Stimulated activated CD4-positive, alpha-beta T cell treated with anti-CD3 and anti-CD28 coated beads, Interleukin-1b, Interleukin-23, amount 100 ng/mL, for 48 hours (primary cell): ENCODE measurements around the gene SPATA25.
"Not testable (repeated sequence)": the region's sequence is repeated elsewhere in the genome, so short reads cannot be mapped to it uniquely, and the experiment has no call there.

Source experiments
- DNase-seq: peaks from one replicate; pipeline ENCODE4 v3.0.0-alpha.2; 2020

Gene SPATA25, protein sequence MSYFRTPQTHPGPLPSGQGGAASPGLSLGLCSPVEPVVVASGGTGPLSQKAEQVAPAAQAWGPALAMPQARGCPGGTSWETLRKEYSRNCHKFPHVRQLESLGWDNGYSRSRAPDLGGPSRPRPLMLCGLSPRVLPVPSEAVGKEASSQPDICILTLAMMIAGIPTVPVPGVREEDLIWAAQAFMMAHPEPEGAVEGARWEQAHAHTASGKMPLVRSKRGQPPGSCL

DNA sequence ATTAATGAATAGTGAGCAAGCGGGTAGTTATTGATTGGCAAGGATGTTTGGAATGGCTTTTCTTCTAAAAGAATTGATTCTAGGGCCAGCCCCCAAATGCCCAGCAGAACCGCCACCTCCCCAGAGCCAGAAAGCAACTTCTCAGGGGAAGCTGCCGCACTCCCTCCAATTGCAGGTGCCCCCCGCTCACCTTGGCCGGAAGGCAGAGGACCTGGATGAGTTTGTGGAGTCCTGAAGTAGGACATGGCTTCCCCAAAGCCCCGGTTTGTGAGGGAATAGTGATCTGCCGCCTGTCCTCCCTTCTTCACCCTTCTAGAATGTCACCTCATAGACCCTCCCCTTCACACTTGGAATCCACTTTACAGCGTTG lies at the start of gene SPATA25:
Gene SPATA25, minus strand, starts transcription at position 277 of the 370 bp plus-strand sequence. Its CDS starts 32 bp downstream, at position 245.
- no peak for DNase-seq

DNA sequence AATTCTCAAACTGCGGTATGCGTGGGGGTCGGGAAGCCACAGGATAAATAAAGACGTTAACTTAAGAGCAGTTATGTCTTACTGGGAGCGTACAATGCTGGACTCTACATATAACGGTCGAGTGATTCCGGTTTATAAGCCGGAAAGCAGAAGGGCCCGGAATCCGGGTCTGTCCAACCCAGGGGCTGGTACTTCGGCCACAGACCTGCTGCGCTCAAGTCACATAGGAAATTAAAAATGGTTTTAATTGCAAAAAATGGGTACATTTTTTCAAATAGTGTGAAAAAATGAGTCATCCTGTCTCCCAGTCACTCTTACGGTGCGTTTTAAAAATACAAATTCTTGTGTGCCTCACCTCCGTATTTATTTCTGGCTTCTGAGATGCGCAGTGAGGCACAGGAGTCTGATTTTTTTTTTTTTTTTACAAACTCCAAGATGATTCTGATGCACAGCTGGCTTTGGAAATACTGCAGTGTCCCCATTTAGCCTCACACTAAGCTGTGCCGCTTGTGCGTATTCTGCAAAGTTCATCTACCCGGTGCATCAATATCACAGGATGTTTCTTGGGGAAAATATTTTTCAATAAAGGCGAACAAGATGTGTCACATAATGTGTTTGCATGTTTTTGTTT lies 48.1 kb upstream of the SPATA25 start:
- DNase-seq = no peak

DNA sequence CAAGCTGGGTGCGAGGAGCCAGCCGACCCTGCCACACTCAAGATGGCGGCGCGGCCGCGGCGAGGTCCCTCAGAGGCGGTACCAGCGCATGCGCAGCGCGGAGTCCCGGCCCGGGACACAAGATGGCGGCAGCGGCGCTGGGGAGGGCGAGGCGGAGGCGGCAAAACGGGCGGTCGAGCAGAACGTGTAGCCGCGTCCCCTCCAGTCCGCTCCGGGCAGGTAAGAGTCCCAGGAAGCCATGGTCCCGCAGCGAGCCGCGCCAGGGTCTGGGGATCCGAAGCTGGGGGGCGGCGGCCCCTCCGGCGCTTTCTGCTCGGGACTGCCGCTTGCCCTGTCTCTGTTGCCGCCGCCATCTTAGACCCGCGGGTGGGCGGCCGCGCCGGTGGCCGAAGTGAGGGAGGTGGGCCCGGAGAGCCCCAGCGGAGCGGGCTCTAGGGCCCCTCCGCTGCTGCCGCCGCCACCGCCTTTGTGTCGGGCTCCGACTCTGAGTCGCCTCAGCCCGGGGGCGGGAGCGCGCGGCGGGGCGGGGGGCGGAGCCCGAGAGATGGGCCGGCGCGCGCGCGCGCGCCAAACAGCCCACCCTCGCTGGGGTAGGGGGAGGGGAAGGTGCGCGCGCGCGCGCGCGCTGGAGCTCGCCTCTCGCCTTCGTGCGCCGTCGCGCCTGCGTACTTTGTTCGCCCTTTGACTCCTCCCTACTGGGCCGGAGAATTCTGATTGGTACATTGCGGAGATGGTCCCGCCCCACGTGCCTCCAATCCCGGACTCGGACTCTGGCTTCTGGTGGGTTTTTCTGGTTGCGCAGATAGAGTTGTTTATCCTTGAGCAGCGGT lies 47.4 kb upstream of the SPATA25 start, which contains the start of gene PCIF1:
Gene PCIF1, plus strand, starts transcription at position 98 of the 830 bp plus-strand sequence. CDS start 4,317 bp downstream, outside the sequence.
- DNase-seq = peak; percentile 98

DNA sequence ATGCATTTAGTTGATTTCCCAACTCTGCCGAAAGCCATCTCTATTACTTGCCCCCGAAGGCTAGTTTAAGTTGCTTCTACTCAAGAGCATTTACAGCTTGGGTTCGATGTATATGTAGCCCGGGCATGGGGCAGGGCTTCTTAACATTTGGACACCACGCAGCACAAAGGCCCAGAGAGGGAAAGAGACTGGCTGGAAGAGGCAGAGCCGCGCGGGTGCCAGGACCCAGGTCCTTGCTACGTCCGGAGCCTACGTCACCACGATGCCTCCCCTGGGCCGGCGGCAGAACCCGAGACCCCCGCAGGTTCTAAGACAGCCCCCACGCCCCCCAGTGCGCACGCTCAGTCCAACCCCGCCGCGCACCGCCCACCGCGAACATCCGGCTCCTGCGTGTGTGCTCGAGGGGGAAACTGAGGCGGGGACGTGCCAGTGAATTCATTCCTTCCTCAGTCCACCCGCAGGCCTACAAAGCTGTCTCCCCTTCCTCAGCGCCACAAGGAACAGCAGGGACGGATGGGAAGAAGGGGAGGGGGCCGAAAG lies 46.7 kb upstream of the SPATA25 start:
- peak; percentile 37 for DNase-seq

DNA sequence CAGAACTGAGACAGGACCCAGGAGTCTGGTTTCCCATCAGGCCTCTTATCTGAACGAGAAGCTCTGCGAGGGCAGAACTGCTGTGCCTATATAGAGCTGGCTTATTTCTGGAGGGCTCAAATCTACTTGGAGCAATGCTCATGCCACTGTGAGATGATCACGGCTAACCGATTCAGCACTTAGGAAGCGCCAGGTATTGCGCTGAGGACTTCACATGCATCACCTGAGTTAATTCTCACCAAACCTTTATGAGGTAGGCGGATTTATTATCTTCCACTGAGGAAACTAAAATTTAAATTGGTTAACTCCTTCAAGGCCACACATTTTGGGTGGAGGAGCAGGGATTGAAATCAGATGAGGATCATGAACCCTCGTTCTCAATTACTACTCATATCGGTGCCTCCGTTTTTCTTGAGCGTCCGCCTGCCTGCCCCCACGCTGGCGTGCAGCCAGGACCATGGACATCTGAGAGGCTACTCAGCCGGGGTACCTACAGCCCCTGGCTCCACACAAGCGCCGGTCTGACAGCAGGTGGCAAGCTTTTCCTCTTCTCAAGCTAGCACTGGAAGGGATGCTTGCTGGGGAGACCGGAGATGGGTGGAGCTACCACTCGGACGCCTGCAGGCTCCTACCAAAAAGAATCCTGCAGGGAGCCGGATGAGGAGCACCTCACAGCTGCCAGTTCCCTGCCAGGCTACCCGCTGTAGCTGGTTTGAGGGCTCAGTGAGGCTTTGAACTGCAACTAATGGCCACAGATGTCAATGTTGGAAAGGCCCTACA lies 46.0 kb upstream of the SPATA25 start:
- DNase-seq = peak; percentile 63

DNA sequence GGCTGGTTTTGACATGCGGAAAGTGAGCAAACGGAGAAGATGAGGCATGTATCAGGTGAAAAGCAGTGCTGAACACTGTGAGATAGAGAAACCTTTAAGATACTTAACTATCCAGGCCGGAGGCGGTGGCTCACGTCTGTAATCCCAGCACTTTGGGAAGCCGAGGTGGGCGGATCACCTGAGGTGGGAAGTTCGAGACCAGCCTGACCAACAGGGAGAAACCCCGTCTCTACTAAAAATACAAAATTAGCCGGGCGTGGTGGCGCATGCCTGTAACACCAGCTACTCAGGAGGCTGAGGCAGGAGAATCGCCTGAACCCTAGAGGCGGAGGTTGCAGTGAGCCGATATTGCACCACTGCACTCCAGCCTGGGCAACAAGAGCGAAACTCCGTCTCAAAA lies 44.3 kb upstream of the SPATA25 start:
- not testable (repeated sequence) for DNase-seq

DNA sequence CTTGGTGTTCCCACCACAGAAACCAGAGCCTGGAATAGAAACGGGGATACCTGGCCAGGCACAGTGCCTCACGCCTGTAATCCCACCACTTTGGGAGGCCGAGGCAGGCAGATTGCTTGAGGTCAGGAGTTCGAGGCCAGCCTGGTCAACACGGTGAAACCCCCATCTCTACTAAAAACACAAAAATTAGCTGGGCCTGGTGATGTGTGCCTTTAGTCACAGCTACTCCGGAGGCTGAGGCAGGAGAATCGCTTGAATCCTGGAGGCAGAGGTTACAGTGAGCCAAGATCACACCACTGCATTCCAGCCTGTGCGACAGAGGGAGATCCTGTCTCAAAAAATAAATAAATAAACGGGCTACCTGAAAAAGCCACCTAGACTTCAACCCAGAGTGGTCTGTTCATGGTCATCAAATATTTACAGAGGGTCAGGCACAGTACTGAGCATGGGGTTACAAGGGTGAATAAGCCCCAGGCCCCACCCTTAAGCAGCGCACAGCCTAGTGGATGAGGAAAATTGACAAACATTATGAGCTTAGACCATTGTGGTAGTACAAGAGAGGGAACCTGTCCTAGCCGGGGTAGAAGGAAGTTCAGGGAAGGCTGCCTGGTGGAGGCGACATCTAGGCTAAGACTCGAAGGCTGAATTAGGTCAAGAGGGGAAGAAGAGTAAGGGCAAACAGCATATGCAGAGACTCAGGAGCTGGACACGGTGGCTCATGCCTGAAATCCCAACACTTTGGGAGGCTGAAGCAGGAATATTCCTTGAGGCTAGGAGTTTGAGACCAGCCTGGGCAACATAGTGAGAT lies 39.9 kb upstream of the SPATA25 start:
- DNase-seq = no peak

DNA sequence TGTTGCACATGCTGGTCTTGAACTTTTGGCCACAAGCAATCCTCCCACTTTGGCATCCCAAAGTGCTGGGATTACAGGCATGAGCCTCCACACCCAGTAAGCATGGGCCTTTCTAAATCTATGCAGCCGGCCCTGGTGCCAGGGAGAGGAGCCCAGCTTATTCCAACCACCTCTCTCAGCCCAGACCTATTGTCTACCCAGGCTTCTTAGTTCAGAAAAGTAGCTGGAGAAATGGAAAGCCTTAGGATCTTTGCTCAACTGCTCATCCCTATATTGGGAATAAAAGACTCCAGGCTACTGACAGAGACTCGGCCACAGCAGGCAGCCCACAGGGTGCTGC lies 39.3 kb upstream of the SPATA25 start:
- no peak for DNase-seq

DNA sequence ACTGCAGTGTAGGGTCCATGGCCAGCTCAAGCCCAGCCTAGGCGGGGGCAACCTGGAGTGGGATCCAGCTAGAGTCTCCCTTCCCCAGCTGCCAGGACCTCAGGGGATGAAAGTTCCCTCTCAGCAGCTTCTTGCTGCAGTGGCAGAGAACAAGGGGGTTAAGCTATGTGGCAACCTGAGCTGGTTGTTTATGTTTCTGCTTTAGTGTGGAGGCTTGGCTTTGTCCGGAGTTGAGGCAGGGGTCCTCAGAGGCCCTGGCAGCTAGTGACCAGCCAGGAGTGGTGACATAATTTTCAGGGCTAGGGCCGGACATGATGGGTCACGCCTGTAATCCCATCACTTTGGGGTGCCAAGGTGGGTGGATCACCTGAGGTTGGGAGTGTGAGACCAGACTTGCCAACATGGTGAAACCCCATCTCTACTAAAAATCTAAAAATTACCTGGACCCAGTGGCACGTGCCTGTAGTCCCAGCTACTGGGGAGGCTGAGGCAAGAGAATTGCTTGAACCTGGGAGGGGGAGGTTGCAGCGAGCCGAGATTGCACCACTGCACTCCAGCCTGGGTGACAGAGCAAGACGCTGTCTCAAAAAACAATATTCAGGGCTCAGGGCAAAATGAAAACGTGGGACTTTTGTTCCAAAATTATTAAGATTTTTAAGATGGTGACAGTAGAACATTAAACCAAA lies 38.5 kb upstream of the SPATA25 start:
- no peak for DNase-seq

DNA sequence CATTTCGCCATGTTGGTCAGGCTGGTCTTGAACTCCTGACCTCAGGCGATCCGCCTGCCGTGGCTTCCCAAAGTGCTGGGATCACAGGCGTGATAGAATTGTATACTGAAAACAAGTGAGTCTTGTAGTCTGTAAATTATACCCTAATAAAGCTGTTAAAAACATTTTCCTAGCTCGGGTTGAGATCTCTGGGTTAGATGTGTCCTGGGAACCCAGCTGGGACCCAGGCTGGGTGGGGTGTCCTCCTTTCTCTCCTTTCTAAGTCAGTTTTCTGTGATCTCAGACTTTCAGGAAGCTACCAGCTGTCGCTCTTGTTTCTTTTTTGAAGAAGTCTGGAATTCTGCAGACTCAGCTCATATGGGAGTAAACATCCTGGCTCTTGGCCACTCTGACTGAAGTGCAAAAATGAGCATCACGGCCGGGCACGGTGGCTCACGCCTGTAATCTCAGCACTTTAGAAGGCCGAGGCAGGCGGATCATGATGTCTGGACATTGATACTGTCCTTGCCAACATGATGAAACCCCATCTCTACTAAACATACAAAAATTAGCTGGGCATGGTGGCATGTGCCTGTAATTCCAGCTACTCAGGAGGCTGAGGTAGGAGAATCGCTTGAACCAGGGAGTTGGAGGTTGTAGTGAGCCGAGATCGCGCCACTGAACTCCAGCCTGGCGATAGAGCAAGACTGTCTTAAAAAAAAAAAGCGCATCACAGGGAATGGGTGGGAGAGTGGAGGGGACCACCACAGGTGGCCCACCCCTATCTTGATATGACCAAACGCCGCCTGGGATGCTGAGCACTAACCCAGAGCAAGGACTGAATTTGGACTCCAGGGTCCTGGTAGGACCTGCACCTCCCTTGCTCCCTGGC lies 37.2 kb upstream of the SPATA25 start:
- no peak for DNase-seq

DNA sequence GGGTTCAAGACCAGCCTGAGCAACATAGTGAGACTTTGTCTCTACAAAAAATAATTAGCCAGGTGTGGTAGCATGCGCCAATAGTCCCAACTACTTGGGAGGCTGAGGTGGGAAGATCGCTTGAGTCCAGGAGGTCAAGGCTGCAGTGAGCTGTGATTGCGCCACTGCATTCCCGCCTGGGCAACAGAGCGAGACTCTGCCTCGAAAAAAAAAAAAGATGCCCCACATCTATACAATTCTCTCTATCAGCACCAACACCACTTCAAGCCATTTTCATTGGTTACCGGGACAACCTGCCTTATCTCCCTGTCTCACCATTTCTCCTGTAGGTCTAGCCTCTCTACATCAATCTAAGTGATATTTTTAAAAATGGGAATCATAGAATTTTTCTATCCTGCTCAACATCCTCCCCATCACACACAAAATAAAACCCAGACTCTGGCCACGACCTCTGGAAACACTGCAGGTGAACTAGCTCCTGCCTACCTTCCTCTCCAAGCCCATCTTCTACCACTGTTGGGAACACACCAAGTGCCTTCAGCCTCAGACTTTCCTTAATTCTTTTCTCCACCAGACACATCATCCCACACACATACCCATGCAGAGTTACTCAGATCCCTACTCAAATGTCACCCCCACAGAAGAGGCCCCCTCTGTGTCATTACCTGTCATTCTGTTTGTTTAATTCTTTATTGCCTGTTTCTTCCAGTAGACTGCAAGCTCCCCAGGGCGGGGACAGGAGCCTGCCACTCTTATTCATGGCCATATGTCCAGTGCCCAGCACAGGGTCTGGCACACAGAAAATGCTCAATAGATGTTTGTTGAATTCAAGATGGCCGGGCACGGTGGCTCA lies 34.1 kb upstream of the SPATA25 start:
- no peak for DNase-seq

DNA sequence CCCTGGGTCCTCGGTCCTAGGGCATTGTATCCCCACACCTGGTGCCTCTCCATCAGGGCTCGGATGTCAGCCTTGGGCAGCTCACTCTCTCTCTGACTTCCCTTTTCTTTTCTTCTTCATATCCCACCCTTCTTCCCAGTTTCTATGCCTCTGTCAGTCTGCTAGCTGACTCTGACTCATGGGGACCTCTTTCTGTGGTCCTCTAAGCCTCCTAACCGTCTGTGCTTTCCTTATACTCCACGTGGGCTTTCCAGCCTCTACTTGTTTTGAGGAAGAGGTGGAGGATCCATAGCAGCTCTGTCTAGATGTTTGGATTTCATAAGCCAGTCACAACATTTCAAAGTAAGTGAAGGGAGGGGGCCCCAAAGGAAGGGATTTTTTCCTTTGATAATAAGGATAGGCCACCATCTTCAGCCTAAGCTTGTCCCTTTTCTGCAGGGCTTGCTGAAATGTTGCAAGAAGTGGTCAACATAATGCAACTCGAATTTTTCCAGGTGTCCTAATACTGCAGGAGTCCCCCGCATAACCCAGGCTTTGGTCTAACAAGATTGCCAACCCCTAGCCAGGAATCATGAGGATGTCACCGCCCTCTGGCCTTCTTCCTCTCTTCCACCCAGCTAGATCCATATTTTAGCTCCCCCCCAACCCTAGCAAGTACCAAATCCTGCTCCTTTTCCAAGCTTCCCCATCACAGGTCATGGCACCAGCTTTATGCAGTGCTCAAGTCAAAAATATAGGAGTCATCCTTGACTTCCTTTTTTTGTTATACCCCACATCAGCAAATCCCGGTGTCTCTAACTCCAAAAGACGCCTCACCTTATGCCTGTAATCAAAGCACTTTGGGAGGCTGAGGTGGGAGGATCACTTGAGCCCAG lies 33.3 kb upstream of the SPATA25 start:
- DNase-seq = no peak

DNA sequence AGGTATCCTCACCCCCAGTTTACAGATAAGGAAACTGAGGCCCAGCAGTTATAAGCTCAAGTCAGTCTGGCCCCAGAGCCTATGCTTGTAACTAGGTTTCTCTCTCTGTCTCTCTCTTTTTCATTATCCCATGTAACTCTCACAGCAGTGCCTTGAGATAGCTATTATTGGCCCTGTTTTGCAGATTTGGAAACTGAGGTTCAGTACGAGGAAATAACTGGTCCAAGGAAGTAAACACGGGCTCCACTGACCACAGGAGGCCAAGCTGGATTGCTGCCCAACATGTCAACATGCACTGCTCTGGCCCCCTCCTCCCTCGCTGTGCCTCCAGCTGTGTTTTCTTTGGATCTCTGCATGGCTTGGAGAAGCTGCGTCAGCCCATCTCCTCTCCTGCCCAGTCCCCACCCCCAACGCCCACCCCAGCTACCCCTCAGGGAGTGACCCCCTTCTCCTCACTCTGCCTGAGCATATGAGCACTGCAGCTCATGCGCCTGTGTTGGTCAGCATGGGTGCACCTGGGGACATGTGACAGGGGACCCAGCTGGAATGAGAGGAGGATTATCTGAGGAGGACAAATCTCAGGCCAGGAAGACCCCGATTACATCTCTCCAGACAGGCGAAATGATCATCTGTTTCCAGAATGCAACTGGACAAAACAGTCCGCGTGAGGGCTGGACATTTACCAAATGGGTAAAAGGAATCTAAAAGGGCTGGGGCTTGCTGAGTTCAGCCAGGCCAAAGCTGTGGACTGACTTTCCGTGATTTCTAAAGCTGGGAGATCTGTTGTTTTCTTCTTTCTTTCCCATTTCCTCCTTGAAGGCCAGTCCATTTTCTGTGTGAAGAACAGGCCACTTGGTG lies 32.3 kb upstream of the SPATA25 start:
- DNase-seq = no peak

DNA sequence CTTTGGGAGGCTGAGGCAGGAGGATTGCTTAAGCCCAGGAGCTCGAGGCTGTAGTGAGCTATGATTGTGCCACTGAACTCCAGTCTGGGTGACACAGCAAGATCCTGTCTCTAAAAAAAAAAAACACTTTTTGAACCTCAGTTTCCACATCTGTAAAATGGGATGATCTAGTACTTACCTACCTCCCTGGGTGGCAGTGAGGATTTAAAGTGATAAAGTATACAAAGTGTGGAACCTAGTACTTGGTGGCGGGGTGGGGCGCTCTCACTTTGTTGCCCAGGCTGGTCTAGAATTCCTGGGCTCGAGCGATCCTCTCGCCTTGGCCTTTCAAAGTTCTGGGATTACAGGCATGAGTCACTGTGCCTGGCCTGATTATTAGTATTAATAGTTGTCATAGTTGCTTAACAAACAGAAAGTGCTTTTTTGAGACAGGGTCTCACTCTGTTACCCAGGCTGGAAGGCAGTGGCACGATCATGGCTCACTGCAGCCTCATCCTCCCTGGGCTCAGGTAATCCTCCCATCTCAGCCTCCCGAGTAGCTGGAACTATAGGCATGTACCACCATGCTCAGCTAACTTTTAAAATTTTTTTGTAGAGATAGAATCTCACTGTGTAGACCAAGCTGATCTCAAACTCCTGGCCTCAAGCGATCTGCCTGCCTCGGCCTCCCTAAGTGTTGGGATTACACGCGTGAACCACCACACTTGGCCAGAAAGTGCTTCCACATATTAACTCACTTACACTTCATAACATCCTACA lies 31.5 kb upstream of the SPATA25 start:
- DNase-seq = no peak

DNA sequence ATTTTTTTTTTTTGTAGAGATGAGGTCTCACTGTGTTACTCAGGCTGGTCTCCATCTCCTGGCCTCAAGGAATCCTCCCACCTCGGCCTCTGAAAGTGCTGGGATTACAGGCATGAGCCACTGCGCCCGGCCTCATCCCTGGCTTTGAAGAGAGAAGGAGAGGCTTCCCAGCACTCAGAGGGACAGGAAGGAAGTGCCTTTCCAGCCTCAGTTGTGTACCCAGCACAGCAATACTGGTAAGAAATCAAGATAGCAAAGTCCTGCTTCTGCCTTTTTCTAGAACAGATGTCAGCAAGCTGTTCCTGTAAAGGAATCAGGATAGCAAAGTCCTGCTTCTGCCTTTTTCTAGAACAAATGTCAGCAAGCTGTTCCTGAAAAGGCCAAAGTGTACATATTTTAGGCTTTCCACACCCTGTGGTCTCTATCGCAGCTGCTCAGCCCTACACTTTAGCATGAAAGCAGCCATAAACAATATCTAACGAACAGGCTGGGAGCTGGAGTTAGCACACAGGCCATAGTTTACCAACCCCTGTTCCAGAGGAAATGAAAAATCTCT lies 30.8 kb upstream of the SPATA25 start:
- no peak for DNase-seq

DNA sequence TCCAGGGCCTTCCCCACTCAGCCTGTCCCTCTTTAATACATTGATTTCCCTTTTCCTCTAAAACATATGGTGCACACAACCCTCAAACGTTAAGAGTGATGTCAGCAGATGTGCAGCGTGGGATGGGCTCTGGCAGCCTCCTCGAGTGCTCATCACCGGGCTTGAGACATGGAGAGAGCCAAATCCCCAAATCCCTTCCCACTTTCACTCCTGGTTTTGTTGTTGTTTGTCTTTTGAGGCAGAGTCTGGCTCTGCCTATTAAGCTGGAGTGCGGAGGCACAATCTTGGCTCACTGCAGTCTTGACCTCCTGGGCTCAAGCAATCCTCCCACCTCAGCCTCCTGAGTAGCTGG lies 30.3 kb upstream of the SPATA25 start:
- no peak for DNase-seq
